WTC11 (cell line): Measurements from ENCODE around the gene CTH. TPM values are rescaled to one million over a fixed set of nuclear protein-coding genes. Genes with fewer than 3 reads are reported as not detected.

Experiments used
- ATAC-seq: fragments of 200-7000 bp; cut with Tn5 transposase; 2 replicates; pipeline ENCODE4 v1.10.0; 2021; ENCODE audit warnings: mild to moderate bottlenecking, moderate library complexity
- CTCF ChIA-PET: fragments of 300-600 bp; sonication (Branson Sonifier 250); formaldehyde crosslinking; loops from one replicate; lab custom pipeline; 2021; ENCODE audit warnings: antibody characterized with exemption; lab: Charles Lee
- POLR2A ChIA-PET: fragments of 350-600 bp; sonication (Branson Sonifier 250); formaldehyde crosslinking; loops from one replicate; lab custom pipeline; 2021; ENCODE audit warnings: antibody characterized with exemption; lab: Charles Lee
- DNase-seq: peaks from one replicate; pipeline ENCODE4 v3.0.0; 2021; ENCODE audit warnings: low spot score
- H3K27ac Mint-ChIP-seq: 2 replicates; pipeline ENCODE4 v1.8.0; 2021; ENCODE audit warnings: mixed read lengths
- H3K27me3 Mint-ChIP-seq: 2 replicates; pipeline ENCODE4 v1.8.0; 2021; ENCODE audit warnings: low read depth, mild to moderate bottlenecking, moderate library complexity, mixed read lengths
- H3K36me3 Mint-ChIP-seq: 2 replicates; pipeline ENCODE4 v1.8.0; 2021; ENCODE audit warnings: mixed read lengths
- H3K4me1 Mint-ChIP-seq: 2 replicates; pipeline ENCODE4 v1.8.0; 2022; ENCODE audit warnings: mixed read lengths
- H3K4me3 Mint-ChIP-seq: 2 replicates; pipeline ENCODE4 v1.8.0; 2021; ENCODE audit warnings: mild to moderate bottlenecking, moderate library complexity, mixed read lengths
- H3K9me3 Mint-ChIP-seq: 2 replicates; pipeline ENCODE4 v1.8.0; 2021; ENCODE audit warnings: mixed read lengths
- CBFB ChIP-seq: sonication (generic); formaldehyde crosslinking; IDR thresholded peaks from 2 replicates; pipeline ENCODE4 v1.8.1; 2022; ENCODE audit warnings: mild to moderate bottlenecking, low read depth, missing genetic modification reagents
- FOXK1 ChIP-seq: sonication (generic); formaldehyde crosslinking; IDR thresholded peaks from 2 replicates; pipeline ENCODE4 v1.8.0; 2022; ENCODE audit warnings: mild to moderate bottlenecking, moderate library complexity, missing genetic modification reagents
- GRHL2 ChIP-seq: fragments of 250-450 bp; sonication (Bioruptor Pico); IDR thresholded peaks from 2 replicates; pipeline ENCODE4 v1.8.0; 2022; ENCODE audit warnings: mild to moderate bottlenecking, moderate library complexity; ENCODE audit not compliant: insufficient replicate concordance, severe bottlenecking
- GTF2I ChIP-seq: fragments of 250-450 bp; sonication (Bioruptor Pico); conservative IDR thresholded peaks from 2 replicates; pipeline ENCODE4 v1.4.0; 2021; ENCODE audit warnings: mild to moderate bottlenecking
- HMGA2 ChIP-seq: fragments of 250-450 bp; sonication (Bioruptor Pico); IDR thresholded peaks from 2 replicates; pipeline ENCODE4 v1.4.0; 2021; ENCODE audit warnings: mild to moderate bottlenecking, moderate library complexity
- NFATC4 ChIP-seq: fragments of 250-450 bp; sonication (Bioruptor Pico); IDR thresholded peaks from 2 replicates; pipeline ENCODE4 v1.9.0; 2021; ENCODE audit warnings: mild to moderate bottlenecking
- NR3C1 ChIP-seq: sonication (generic); formaldehyde crosslinking; conservative IDR thresholded peaks from 2 replicates; pipeline ENCODE4 v1.8.1; 2023; ENCODE audit warnings: low read depth, mild to moderate bottlenecking, missing genetic modification reagents
- PRRX2 ChIP-seq: fragments of 250-450 bp; sonication (Bioruptor Pico); IDR thresholded peaks from 2 replicates; pipeline ENCODE4 v1.8.0; 2021; ENCODE audit warnings: mild to moderate bottlenecking
- RELA ChIP-seq: sonication (generic); formaldehyde crosslinking; IDR thresholded peaks from 2 replicates; pipeline ENCODE4 v1.8.1; 2022; ENCODE audit warnings: missing genetic modification reagents, mild to moderate bottlenecking, borderline replicate concordance
- TEAD1 ChIP-seq: sonication (generic); formaldehyde crosslinking; IDR thresholded peaks from 2 replicates; pipeline ENCODE4 v1.8.0; 2022; ENCODE audit warnings: mild to moderate bottlenecking, missing genetic modification reagents
- TEAD4 ChIP-seq: sonication (generic); formaldehyde crosslinking; IDR thresholded peaks from 2 replicates; pipeline ENCODE4 v1.8.0; 2022; ENCODE audit warnings: mild to moderate bottlenecking, missing genetic modification reagents
- TP53 ChIP-seq: sonication (generic); formaldehyde crosslinking; IDR thresholded peaks from 2 replicates; pipeline ENCODE4 v1.8.1; 2023; ENCODE audit warnings: mild to moderate bottlenecking, missing genetic modification reagents
- ZNF219 ChIP-seq: sonication (generic); formaldehyde crosslinking; IDR thresholded peaks from 2 replicates; pipeline ENCODE4 v1.8.0; 2023; ENCODE audit warnings: missing genetic modification reagents, mild to moderate bottlenecking, borderline replicate concordance
- ZNF263 ChIP-seq: sonication (generic); formaldehyde crosslinking; IDR thresholded peaks from 2 replicates; pipeline ENCODE4 v1.8.1; 2022; ENCODE audit warnings: low read depth, mild to moderate bottlenecking, moderate library complexity, missing genetic modification reagents
- ZNF423 ChIP-seq: fragments of 250-450 bp; sonication (Bioruptor Pico); IDR thresholded peaks from 2 replicates; pipeline ENCODE4 v2.1.2; 2022; ENCODE audit warnings: mild to moderate bottlenecking, moderate library complexity
- total RNA-seq: library from RNA; stranded (reverse); gene quantifications from 3 replicates; pipeline ENCODE4 v1.2.3, GENCODE V29; 2021
- TF ChIP-seq, protein P1 (sequence below): fragments of 250-450 bp; sonication (Bioruptor Pico); IDR thresholded peaks from 2 replicates; pipeline ENCODE4 v1.9.0; 2021; ENCODE audit warnings: mild to moderate bottlenecking
- TF ChIP-seq, protein P2 (sequence below): sonication (generic); formaldehyde crosslinking; IDR thresholded peaks from 2 replicates; pipeline ENCODE4 v1.8.0; 2022; ENCODE audit warnings: missing genetic modification reagents
- TF ChIP-seq, protein P3 (sequence below): sonication (generic); formaldehyde crosslinking; IDR thresholded peaks from 2 replicates; pipeline ENCODE4 v1.8.1; 2022; ENCODE audit warnings: mild to moderate bottlenecking, missing genetic modification reagents, moderate library complexity, borderline replicate concordance
- TF ChIP-seq, protein P4 (sequence below): fragments of 250-450 bp; sonication (Bioruptor Pico); IDR thresholded peaks from 2 replicates; pipeline ENCODE4 v1.9.0; 2021; ENCODE audit warnings: mild to moderate bottlenecking
- TF ChIP-seq, protein P5 (sequence below): sonication (generic); formaldehyde crosslinking; IDR thresholded peaks from 2 replicates; pipeline ENCODE4 v1.8.1; 2023; ENCODE audit warnings: mild to moderate bottlenecking, missing genetic modification reagents
- TF ChIP-seq, protein P6 (sequence below): sonication (generic); formaldehyde crosslinking; IDR thresholded peaks from 2 replicates; pipeline ENCODE4 v1.8.0; 2023; ENCODE audit warnings: missing genetic modification reagents
- TF ChIP-seq, protein P7 (sequence below): sonication (generic); formaldehyde crosslinking; IDR thresholded peaks from 2 replicates; pipeline ENCODE4 v1.8.0; 2022; ENCODE audit warnings: mild to moderate bottlenecking, missing genetic modification reagents
- TF ChIP-seq, protein P8 (sequence below): sonication (generic); formaldehyde crosslinking; IDR thresholded peaks from 2 replicates; pipeline ENCODE4 v1.8.1; 2023; ENCODE audit warnings: mild to moderate bottlenecking, missing genetic modification reagents, moderate library complexity
- TF ChIP-seq, protein P9 (sequence below): sonication (generic); formaldehyde crosslinking; IDR thresholded peaks from 2 replicates; pipeline ENCODE4 v1.8.1; 2023; ENCODE audit warnings: mild to moderate bottlenecking, moderate library complexity, missing genetic modification reagents

CTH gene
- total RNA-seq, 1 experiment from 2014 or later = 27.8 TPM

DNA sequence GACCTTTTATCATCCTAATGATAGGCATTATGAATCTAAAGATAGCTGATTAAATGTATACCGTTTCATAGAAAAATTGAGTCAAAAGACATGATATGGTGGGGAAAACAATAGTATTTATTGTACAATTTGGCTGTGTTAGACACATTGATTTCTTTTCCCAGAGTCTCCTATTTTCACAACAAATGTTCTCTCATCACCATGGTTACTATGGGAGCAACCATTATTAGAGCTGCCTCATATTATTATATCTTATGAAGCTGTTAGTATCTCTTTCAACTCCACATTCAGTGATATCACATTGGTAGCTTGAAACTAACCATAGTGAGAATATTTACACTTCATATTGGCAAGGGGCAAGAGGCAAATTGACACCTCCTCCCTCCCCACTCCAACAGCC is 10.7 kb upstream of the CTH start (continued):
- no peak for TF ChIP-seq ZNF219
- TF ChIP-seq, protein P1, sequence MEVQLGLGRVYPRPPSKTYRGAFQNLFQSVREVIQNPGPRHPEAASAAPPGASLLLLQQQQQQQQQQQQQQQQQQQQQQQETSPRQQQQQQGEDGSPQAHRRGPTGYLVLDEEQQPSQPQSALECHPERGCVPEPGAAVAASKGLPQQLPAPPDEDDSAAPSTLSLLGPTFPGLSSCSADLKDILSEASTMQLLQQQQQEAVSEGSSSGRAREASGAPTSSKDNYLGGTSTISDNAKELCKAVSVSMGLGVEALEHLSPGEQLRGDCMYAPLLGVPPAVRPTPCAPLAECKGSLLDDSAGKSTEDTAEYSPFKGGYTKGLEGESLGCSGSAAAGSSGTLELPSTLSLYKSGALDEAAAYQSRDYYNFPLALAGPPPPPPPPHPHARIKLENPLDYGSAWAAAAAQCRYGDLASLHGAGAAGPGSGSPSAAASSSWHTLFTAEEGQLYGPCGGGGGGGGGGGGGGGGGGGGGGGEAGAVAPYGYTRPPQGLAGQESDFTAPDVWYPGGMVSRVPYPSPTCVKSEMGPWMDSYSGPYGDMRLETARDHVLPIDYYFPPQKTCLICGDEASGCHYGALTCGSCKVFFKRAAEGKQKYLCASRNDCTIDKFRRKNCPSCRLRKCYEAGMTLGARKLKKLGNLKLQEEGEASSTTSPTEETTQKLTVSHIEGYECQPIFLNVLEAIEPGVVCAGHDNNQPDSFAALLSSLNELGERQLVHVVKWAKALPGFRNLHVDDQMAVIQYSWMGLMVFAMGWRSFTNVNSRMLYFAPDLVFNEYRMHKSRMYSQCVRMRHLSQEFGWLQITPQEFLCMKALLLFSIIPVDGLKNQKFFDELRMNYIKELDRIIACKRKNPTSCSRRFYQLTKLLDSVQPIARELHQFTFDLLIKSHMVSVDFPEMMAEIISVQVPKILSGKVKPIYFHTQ (CRISPR knock-in tag) = no peak
- TF ChIP-seq, protein P2, sequence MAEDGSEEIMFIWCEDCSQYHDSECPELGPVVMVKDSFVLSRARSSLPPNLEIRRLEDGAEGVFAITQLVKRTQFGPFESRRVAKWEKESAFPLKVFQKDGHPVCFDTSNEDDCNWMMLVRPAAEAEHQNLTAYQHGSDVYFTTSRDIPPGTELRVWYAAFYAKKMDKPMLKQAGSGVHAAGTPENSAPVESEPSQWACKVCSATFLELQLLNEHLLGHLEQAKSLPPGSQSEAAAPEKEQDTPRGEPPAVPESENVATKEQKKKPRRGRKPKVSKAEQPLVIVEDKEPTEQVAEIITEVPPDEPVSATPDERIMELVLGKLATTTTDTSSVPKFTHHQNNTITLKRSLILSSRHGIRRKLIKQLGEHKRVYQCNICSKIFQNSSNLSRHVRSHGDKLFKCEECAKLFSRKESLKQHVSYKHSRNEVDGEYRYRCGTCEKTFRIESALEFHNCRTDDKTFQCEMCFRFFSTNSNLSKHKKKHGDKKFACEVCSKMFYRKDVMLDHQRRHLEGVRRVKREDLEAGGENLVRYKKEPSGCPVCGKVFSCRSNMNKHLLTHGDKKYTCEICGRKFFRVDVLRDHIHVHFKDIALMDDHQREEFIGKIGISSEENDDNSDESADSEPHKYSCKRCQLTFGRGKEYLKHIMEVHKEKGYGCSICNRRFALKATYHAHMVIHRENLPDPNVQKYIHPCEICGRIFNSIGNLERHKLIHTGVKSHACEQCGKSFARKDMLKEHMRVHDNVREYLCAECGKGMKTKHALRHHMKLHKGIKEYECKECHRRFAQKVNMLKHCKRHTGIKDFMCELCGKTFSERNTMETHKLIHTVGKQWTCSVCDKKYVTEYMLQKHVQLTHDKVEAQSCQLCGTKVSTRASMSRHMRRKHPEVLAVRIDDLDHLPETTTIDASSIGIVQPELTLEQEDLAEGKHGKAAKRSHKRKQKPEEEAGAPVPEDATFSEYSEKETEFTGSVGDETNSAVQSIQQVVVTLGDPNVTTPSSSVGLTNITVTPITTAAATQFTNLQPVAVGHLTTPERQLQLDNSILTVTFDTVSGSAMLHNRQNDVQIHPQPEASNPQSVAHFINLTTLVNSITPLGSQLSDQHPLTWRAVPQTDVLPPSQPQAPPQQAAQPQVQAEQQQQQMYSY (CRISPR knock-in tag) = no peak
- TF ChIP-seq ZNF423 (CRISPR knock-in tag) = no peak
- TF ChIP-seq HMGA2 (CRISPR knock-in tag) = no peak
- no peak for TF ChIP-seq ZNF263 (CRISPR knock-in tag)
- TF ChIP-seq GTF2I (CRISPR knock-in tag) = no peak
- no peak for TF ChIP-seq TEAD1 (CRISPR knock-in tag)

DNA sequence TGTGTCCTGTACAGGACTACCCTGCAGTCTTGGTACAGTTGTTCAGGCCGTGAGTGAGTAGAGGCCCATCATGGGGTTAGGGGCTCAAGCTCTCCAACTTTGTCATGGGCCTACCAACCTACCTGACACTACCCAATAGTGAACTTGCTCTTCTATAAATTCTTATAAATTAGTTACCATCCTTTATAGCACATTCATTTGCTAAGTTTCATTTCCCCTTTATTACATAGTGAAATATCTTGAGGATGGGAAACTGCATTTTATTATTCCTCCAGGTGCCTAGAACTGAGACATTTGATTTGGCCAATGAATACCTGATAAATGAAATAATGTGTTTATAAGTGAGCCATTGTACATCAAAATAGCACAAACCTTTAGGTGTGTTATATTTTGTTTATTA is 9.1 kb upstream of the CTH start:
- no peaks in the 10 kb centered on the region for H3K27me3 Mint-ChIP-seq
- H3K4me3 Mint-ChIP-seq = no peak overlapping the region
- CTCF ChIA-PET = no interaction called here
- no peaks in the 10 kb centered on the region for H3K36me3 Mint-ChIP-seq
- no peak overlapping the region for H3K27ac Mint-ChIP-seq
- no peak for DNase-seq
- H3K4me1 Mint-ChIP-seq = peaks cover 10% of the 10 kb centered on the region
- TF ChIP-seq, protein P3, sequence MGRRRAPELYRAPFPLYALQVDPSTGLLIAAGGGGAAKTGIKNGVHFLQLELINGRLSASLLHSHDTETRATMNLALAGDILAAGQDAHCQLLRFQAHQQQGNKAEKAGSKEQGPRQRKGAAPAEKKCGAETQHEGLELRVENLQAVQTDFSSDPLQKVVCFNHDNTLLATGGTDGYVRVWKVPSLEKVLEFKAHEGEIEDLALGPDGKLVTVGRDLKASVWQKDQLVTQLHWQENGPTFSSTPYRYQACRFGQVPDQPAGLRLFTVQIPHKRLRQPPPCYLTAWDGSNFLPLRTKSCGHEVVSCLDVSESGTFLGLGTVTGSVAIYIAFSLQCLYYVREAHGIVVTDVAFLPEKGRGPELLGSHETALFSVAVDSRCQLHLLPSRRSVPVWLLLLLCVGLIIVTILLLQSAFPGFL (CRISPR knock-in tag) = no peak
- TF ChIP-seq RELA (CRISPR knock-in tag) (no peak), NR3C1 (CRISPR knock-in tag) (no peak), TEAD4 (no peak), TP53 (CRISPR knock-in tag) (no peak), TEAD1 (CRISPR knock-in tag) (no peak), NFATC4 (no peak), CBFB (CRISPR knock-in tag) (no peak), GRHL2 (CRISPR knock-in tag) (no peak), PRRX2 (CRISPR knock-in tag) (no peak), FOXK1 (CRISPR knock-in tag) (no peak)
- TF ChIP-seq, protein P4, sequence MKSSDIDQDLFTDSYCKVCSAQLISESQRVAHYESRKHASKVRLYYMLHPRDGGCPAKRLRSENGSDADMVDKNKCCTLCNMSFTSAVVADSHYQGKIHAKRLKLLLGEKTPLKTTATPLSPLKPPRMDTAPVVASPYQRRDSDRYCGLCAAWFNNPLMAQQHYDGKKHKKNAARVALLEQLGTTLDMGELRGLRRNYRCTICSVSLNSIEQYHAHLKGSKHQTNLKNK (CRISPR knock-in tag) = no peak
- TF ChIP-seq, protein P5, sequence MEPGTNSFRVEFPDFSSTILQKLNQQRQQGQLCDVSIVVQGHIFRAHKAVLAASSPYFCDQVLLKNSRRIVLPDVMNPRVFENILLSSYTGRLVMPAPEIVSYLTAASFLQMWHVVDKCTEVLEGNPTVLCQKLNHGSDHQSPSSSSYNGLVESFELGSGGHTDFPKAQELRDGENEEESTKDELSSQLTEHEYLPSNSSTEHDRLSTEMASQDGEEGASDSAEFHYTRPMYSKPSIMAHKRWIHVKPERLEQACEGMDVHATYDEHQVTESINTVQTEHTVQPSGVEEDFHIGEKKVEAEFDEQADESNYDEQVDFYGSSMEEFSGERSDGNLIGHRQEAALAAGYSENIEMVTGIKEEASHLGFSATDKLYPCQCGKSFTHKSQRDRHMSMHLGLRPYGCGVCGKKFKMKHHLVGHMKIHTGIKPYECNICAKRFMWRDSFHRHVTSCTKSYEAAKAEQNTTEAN (CRISPR knock-in tag) = no peak
- TF ChIP-seq, protein P6, sequence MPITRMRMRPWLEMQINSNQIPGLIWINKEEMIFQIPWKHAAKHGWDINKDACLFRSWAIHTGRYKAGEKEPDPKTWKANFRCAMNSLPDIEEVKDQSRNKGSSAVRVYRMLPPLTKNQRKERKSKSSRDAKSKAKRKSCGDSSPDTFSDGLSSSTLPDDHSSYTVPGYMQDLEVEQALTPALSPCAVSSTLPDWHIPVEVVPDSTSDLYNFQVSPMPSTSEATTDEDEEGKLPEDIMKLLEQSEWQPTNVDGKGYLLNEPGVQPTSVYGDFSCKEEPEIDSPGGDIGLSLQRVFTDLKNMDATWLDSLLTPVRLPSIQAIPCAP (CRISPR knock-in tag) = no peak
- TF ChIP-seq, protein P7, sequence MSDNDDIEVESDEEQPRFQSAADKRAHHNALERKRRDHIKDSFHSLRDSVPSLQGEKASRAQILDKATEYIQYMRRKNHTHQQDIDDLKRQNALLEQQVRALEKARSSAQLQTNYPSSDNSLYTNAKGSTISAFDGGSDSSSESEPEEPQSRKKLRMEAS (CRISPR knock-in tag) = no peak
- TF ChIP-seq, protein P8, sequence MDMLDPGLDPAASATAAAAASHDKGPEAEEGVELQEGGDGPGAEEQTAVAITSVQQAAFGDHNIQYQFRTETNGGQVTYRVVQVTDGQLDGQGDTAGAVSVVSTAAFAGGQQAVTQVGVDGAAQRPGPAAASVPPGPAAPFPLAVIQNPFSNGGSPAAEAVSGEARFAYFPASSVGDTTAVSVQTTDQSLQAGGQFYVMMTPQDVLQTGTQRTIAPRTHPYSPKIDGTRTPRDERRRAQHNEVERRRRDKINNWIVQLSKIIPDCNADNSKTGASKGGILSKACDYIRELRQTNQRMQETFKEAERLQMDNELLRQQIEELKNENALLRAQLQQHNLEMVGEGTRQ (CRISPR knock-in tag) = no peak
- TF ChIP-seq, protein P9, sequence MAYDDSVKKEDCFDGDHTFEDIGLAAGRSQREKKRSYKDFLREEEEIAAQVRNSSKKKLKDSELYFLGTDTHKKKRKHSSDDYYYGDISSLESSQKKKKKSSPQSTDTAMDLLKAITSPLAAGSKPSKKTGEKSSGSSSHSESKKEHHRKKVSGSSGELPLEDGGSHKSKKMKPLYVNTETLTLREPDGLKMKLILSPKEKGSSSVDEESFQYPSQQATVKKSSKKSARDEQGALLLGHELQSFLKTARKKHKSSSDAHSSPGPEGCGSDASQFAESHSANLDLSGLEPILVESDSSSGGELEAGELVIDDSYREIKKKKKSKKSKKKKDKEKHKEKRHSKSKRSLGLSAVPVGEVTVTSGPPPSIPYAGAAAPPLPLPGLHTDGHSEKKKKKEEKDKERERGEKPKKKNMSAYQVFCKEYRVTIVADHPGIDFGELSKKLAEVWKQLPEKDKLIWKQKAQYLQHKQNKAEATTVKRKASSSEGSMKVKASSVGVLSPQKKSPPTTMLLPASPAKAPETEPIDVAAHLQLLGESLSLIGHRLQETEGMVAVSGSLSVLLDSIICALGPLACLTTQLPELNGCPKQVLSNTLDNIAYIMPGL (CRISPR knock-in tag) = no peak
- TF ChIP-seq, all 79 proteins: peak for 0
- ATAC-seq = no peak
- POLR2A ChIA-PET = no interaction called here
- H3K9me3 Mint-ChIP-seq = no peaks in the 10 kb centered on the region
